ENCODE data around the gene IGF1R.

The IGF1R gene

GRCh38 chr15:98705070-98705469 is 56.7 kb downstream of the IGF1R start:
- DNase-seq (ENCODE audit: low read depth): no peak

GRCh38 chr15:98706387-98706786 is 58.0 kb downstream of the IGF1R start:
- DNase-seq (ENCODE audit: low read depth): no peak

GRCh38 chr15:98706986-98707385 is 58.6 kb downstream of the IGF1R start:
- no peak for DNase-seq (ENCODE audit: low read depth)

- no peak for DNase-seq (ENCODE audit: low read depth)
Observed at GRCh38 chr15:98708037-98708590, 59.8 kb downstream of the IGF1R start.

GRCh38 chr15:98711810-98712209 is 63.5 kb downstream of the IGF1R start:
- no peak for DNase-seq (ENCODE audit: low read depth)

GRCh38 chr15:98712845-98713584 is 64.7 kb downstream of the IGF1R start:
- no peak for DNase-seq (ENCODE audit: low read depth)

GRCh38 chr15:98713585-98714001 is 65.3 kb downstream of the IGF1R start:
- DNase-seq (ENCODE audit: low read depth): no peak

- DNase-seq (ENCODE audit: low read depth): no peak
Observed at GRCh38 chr15:98714922-98715321, 66.6 kb downstream of the IGF1R start.

GRCh38 chr15:98715401-98715800 is 67.1 kb downstream of the IGF1R start:
- DNase-seq (ENCODE audit: low read depth): no peak

- no peak for DNase-seq (ENCODE audit: low read depth)
Observed at GRCh38 chr15:98715890-98716443, 67.6 kb downstream of the IGF1R start.

- DNase-seq (ENCODE audit: low read depth): no peak
Observed at GRCh38 chr15:98717371-98717770, 69.0 kb downstream of the IGF1R start.

- no peak for DNase-seq (ENCODE audit: low read depth)
Observed at GRCh38 chr15:98717942-98718341, 69.6 kb downstream of the IGF1R start.

- no peak for DNase-seq (ENCODE audit: low read depth)
Observed at GRCh38 chr15:98718426-98719136, 70.2 kb downstream of the IGF1R start.

- no peak for DNase-seq (ENCODE audit: low read depth)
Observed at GRCh38 chr15:98719137-98719740, 70.9 kb downstream of the IGF1R start.

- no peak for DNase-seq (ENCODE audit: low read depth)
Observed at GRCh38 chr15:98720031-98720430, 71.7 kb downstream of the IGF1R start.

- DNase-seq (ENCODE audit: low read depth): no peak
Observed at GRCh38 chr15:98720577-98721565, 72.5 kb downstream of the IGF1R start.

GRCh38 chr15:98722209-98722608 is 73.9 kb downstream of the IGF1R start:
- no peak for DNase-seq (ENCODE audit: low read depth)

GRCh38 chr15:98722645-98723044 is 74.3 kb downstream of the IGF1R start:
- DNase-seq (ENCODE audit: low read depth): no peak

GRCh38 chr15:98723195-98723594 is 74.9 kb downstream of the IGF1R start:
- DNase-seq (ENCODE audit: low read depth): no peak

GRCh38 chr15:98724048-98724447 is 75.7 kb downstream of the IGF1R start:
- DNase-seq (ENCODE audit: low read depth): no peak

GRCh38 chr15:98724494-98724893 is 76.2 kb downstream of the IGF1R start:
- DNase-seq (ENCODE audit: low read depth): no peak

Data from ELR (cell line).